Nephron (organoid): Measurements from ENCODE around the gene SCN1A.
"Not testable (repeated sequence)": the region's sequence is repeated elsewhere in the genome, so short reads cannot be mapped to it uniquely, and the experiment has no call there.

ENCODE experiments used
- H3K27ac Mint-ChIP-seq, 3 experiments: 2 replicates each; pipeline ENCODE4 v1.8.0; 2020; ENCODE audit warnings: mixed read lengths in 3 of 3, mild to moderate bottlenecking in 2 of 3, moderate library complexity in 1 of 3
- H3K27me3 Mint-ChIP-seq: 2 replicates; pipeline ENCODE4 v1.8.0; 2021; ENCODE audit warnings: low read depth, mild to moderate bottlenecking, moderate library complexity, mixed read lengths
- H3K36me3 Mint-ChIP-seq: 2 replicates; pipeline ENCODE4 v1.8.0; 2020; ENCODE audit warnings: low read depth, mixed read lengths
- H3K4me1 Mint-ChIP-seq: 2 replicates; pipeline ENCODE4 v1.8.0; 2020; ENCODE audit warnings: mixed read lengths
- H3K4me3 Mint-ChIP-seq, 3 experiments: 2 replicates each; pipeline ENCODE4 v1.8.0; 2020; ENCODE audit warnings: mild to moderate bottlenecking in 3 of 3, mixed read lengths in 3 of 3, moderate library complexity in 2 of 3
- H3K9me3 Mint-ChIP-seq: 2 replicates; pipeline ENCODE4 v1.8.0; 2020; ENCODE audit warnings: mixed read lengths
- CTCF ChIP-seq, 3 experiments: fragments of 200-600 bp; sonication (generic); IDR thresholded peaks; one replicate each; pipeline ENCODE4 v1.5.0; 2021; ENCODE audit warnings: antibody characterized with exemption in 3 of 3; ENCODE audit not compliant: unreplicated experiment in 3 of 3

Gene SCN1A

GRCh38 chr2:166000401-166000800 lies 127.4 kb downstream of the SCN1A start:
- no peak overlapping the region for H3K4me3 Mint-ChIP-seq
- no peaks in the 10 kb centered on the region for H3K27me3 Mint-ChIP-seq
- TF ChIP-seq CTCF (IDR thresholded peaks at IDR 0.05; ENCODE audit: unreplicated experiment in 3 of 3), result no peak

GRCh38 chr2:165990846-165991245 lies 137.0 kb downstream of the SCN1A start:
- Mint-ChIP-seq H3K36me3 (no peaks in the 10 kb centered on the region), H3K27me3 (no peaks in the 10 kb centered on the region), H3K4me3 (no peak overlapping the region), H3K4me1 (no peaks in the 10 kb centered on the region), H3K27ac (no peak overlapping the region), H3K9me3 (no peaks in the 10 kb centered on the region)
- no peak for TF ChIP-seq CTCF (IDR thresholded peaks at IDR 0.05; ENCODE audit: unreplicated experiment in 3 of 3)

More at GRCh38 chr2:166000401-166000800, 127.4 kb downstream of the SCN1A start:
- Mint-ChIP-seq H3K9me3 (no peaks in the 10 kb centered on the region), H3K4me1 (no peaks in the 10 kb centered on the region), H3K36me3 (no peaks in the 10 kb centered on the region), H3K27ac (no peak overlapping the region)

- Mint-ChIP-seq H3K27ac (no peak overlapping the region), H3K9me3 (no peaks in the 10 kb centered on the region), H3K4me1 (no peaks in the 10 kb centered on the region), H3K4me3 (no peak overlapping the region), H3K27me3 (no peaks in the 10 kb centered on the region), H3K36me3 (no peaks in the 10 kb centered on the region)
- TF ChIP-seq CTCF (IDR thresholded peaks at IDR 0.05; ENCODE audit: unreplicated experiment in 3 of 3), result no peak
Observed at GRCh38 chr2:165989851-165990250, 138.0 kb downstream of the SCN1A start.

GRCh38 chr2:165985120-165985519 lies 142.7 kb downstream of the SCN1A start:
- H3K4me1 Mint-ChIP-seq, result no peaks in the 10 kb centered on the region
- no peak overlapping the region for H3K4me3 Mint-ChIP-seq
- H3K27me3 Mint-ChIP-seq, result no peaks in the 10 kb centered on the region
- H3K9me3 Mint-ChIP-seq, result no peaks in the 10 kb centered on the region
- H3K27ac Mint-ChIP-seq, result no peak overlapping the region
- no peaks in the 10 kb centered on the region for H3K36me3 Mint-ChIP-seq
- no peak for TF ChIP-seq CTCF (IDR thresholded peaks at IDR 0.05; ENCODE audit: unreplicated experiment in 3 of 3)

GRCh38 chr2:165972161-165972560 lies 155.7 kb downstream of the SCN1A start:
- H3K36me3 Mint-ChIP-seq, H3K27ac Mint-ChIP-seq: not testable (repeated sequence)
- H3K9me3 Mint-ChIP-seq, result peaks cover 12% of the 10 kb centered on the region

GRCh38 chr2:165970663-165971062 lies 157.2 kb downstream of the SCN1A start:
- H3K9me3 Mint-ChIP-seq, result peaks cover under 1% of the 10 kb centered on the region
- H3K27me3 Mint-ChIP-seq, result no peaks in the 10 kb centered on the region
- H3K4me3 Mint-ChIP-seq, result no peak overlapping the region
- TF ChIP-seq CTCF (IDR thresholded peaks at IDR 0.05; ENCODE audit: unreplicated experiment in 3 of 3), result no peak
- no peaks in the 10 kb centered on the region for H3K36me3 Mint-ChIP-seq
- no peak overlapping the region for H3K27ac Mint-ChIP-seq
- H3K4me1 Mint-ChIP-seq, result no peaks in the 10 kb centered on the region

More at GRCh38 chr2:165972161-165972560, 155.7 kb downstream of the SCN1A start:
- H3K4me3 Mint-ChIP-seq, H3K4me1 Mint-ChIP-seq, H3K27me3 Mint-ChIP-seq: not testable (repeated sequence)
